OCI-LY3 (cell line): ENCODE measurements around the gene SLC6A12.

Source experiments
- EZH2phosphoT487 ChIP-seq: fragments of 200-600 bp; shearing (Covaris generic); IDR thresholded peaks from 2 replicates; pipeline ENCODE4 v1.6.1; 2018; ENCODE audit warnings: antibody characterized with exemption, mixed run types, low read depth
- TF ChIP-seq, protein P1 (sequence below): fragments of 200-600, 300-600 bp; sonication (generic); IDR thresholded peaks from 2 replicates; pipeline ENCODE4 v1.5.1; 2014; ENCODE audit warnings: antibody characterized with exemption, low read length, low read depth

- TF ChIP-seq EZH2phosphoT487: no peak
- TF ChIP-seq, protein P1, sequence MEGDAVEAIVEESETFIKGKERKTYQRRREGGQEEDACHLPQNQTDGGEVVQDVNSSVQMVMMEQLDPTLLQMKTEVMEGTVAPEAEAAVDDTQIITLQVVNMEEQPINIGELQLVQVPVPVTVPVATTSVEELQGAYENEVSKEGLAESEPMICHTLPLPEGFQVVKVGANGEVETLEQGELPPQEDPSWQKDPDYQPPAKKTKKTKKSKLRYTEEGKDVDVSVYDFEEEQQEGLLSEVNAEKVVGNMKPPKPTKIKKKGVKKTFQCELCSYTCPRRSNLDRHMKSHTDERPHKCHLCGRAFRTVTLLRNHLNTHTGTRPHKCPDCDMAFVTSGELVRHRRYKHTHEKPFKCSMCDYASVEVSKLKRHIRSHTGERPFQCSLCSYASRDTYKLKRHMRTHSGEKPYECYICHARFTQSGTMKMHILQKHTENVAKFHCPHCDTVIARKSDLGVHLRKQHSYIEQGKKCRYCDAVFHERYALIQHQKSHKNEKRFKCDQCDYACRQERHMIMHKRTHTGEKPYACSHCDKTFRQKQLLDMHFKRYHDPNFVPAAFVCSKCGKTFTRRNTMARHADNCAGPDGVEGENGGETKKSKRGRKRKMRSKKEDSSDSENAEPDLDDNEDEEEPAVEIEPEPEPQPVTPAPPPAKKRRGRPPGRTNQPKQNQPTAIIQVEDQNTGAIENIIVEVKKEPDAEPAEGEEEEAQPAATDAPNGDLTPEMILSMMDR: no peak
These were observed 15.3 kb downstream of the SLC6A12 start for GRCh38 chr12:198705-199104.
